ENCODE results near the gene FAM98B. TPM values are rescaled to one million over a fixed set of nuclear protein-coding genes. Genes with fewer than 3 reads are reported as not detected.

FAM98B gene
- total and polyA plus RNA-seq, 10 of the 15 experiments (the other 5 are each of a cell fraction or from before 2014, with no cell fraction given) = 1.3 to 36.7 (median 10.9) TPM

GRCh38 chr15:38458646-38459045 is 4.7 kb downstream of the FAM98B start:
- Histone ChIP-seq H3K9me3 (replicated peaks; ENCODE audit: control insufficient read depth, insufficient read depth, low read length) (no peaks in the 10 kb centered on the region), H3K27ac (ENCODE audit: control insufficient read depth, insufficient read depth) (no peak overlapping the region), H3K27me3 (replicated peaks in 1 of 2; ENCODE audit: control insufficient read depth in 2 of 2, insufficient read depth in 2 of 2, low read length in 1 of 2) (no peaks in the 10 kb centered on the region), H3K4me3 (no peak overlapping the region), H3K9ac (ENCODE audit: control insufficient read depth, insufficient read depth, low read length) (no peak overlapping the region), H3K79me2 (ENCODE audit: control insufficient read depth, insufficient read depth, low read length) (peaks cover 91% of the 10 kb centered on the region), H3K4me2 (ENCODE audit: control insufficient read depth, insufficient read depth) (no peak overlapping the region; the same call in 1 of the 2 replicates), H3K4me1 (ENCODE audit: control insufficient read depth, insufficient read depth, low read length) (peaks cover 15% of the 10 kb centered on the region; the same call in 1 of the 2 replicates), H2AFZ (ENCODE audit: control insufficient read depth, low read depth, low read length) (no peak overlapping the region), H4K20me1 (ENCODE audit: control insufficient read depth, insufficient read depth) (no peaks in the 10 kb centered on the region), H3K36me3 (ENCODE audit: control insufficient read depth in 2 of 2, insufficient read depth in 2 of 2, low read length in 1 of 2) (no peaks in the 10 kb centered on the region; a peak in 1 of 4 replicates)
- intact Hi-C loops (cut with micrococcal nuclease; ENCODE audit: unreplicated experiment) (loop anchor here (5.0 kb wide), 1 partner anchor 104 kb away; the partner anchor contains the start of gene RASGRP1), in situ Hi-C loops (cut with MboI) (no loop called here)
- TF ChIP-seq ETV6 (conservative IDR thresholded peaks at IDR 0.05 in 1 of 2, IDR thresholded peaks at IDR 0.05 in 1 of 2; ENCODE audit: borderline replicate concordance in 1 of 2, low read depth in 1 of 2) (no peak), HDAC6 (IDR thresholded peaks at IDR 0.05; ENCODE audit: unreplicated experiment) (no peak), STAT3 (IDR thresholded peaks at IDR 0.05; ENCODE audit: low read depth, low read length) (no peak), SUPT20H (IDR thresholded peaks at IDR 0.05; ENCODE audit: borderline replicate concordance, control insufficient read depth, low read depth, low read length) (no peak), ELK1 (IDR thresholded peaks at IDR 0.05; ENCODE audit: low read depth, low read length) (no peak), ZSCAN29 (IDR thresholded peaks at IDR 0.05) (no peak)
- TF ChIP-seq, protein P1, sequence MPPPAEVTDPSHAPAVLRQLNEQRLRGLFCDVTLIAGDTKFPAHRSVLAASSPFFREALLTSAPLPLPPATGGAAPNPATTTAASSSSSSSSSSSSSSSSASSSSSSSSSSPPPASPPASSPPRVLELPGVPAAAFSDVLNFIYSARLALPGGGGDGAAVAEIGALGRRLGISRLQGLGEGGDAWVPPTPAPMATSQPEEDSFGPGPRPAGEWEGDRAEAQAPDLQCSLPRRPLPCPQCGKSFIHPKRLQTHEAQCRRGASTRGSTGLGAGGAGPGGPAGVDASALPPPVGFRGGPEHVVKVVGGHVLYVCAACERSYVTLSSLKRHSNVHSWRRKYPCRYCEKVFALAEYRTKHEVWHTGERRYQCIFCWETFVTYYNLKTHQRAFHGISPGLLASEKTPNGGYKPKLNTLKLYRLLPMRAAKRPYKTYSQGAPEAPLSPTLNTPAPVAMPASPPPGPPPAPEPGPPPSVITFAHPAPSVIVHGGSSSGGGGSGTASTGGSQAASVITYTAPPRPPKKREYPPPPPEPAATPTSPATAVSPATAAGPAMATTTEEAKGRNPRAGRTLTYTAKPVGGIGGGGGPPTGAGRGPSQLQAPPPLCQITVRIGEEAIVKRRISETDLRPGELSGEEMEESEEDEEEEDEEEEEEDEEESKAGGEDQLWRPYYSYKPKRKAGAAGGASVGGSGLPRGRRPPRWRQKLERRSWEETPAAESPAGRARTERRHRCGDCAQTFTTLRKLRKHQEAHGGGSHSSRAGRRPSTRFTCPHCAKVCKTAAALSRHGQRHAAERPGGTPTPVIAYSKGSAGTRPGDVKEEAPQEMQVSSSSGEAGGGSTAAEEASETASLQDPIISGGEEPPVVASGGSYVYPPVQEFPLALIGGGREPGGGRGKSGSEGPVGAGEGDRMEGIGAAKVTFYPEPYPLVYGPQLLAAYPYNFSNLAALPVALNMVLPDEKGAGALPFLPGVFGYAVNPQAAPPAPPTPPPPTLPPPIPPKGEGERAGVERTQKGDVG (CRISPR knock-in tag; IDR thresholded peaks at IDR 0.05) = no peak
- no TSS peak for BruUV-seq (replicated peaks)
- POLR2A ChIA-PET = no interaction called here
- FAIRE-seq = no peak
- 95% methylated on average over 4 of the region's 5 CpGs for WGBS (ENCODE audit: insufficient coverage, insufficient replicate concordance, low lambda C conversion rate, missing lambda C conversion rate)
- SMC1A ChIA-PET (ENCODE audit: uncharacterized antibody, unreplicated experiment) = interaction anchor here (0.9 to 1.4 kb wide), 5 partner anchors 8 to 232 kb away, joined by 3 to 6 read pairs (median 3); no protein-coding TSS in a partner anchor
- RAD21 ChIA-PET (ENCODE audit: unreplicated experiment) = interaction anchor here (0.8 to 1.3 kb wide), 4 partner anchors 18 to 239 kb away, joined by 3 read pairs; no protein-coding TSS in a partner anchor
- DNase-seq (ENCODE audit: low read depth, low spot score) = no peak
- CTCF ChIA-PET = interaction anchor here (1.2 to 4.7 kb wide), 4 partner anchors 16 to 249 kb away, joined by 3 to 59 read pairs (median 17); no protein-coding TSS in a partner anchor
- no peak for ATAC-seq

Measured in GM12878 (cell line).